ENCODE measurements around the gene ATP10B.

- TF ChIP-seq CTCF (IDR thresholded peaks at IDR 0.05) (no peak), POLR2AphosphoS5 (IDR thresholded peaks at IDR 0.05; ENCODE audit: low read depth, low read length) (no peak), SIN3A (IDR thresholded peaks at IDR 0.05; ENCODE audit: borderline replicate concordance, insufficient read depth, low read depth, low read length) (no peak), REST (IDR thresholded peaks at IDR 0.05; ENCODE audit: insufficient read depth in 1 of 2, low read depth in 2 of 2, low read length in 1 of 2) (no peak), TCF7L2 (IDR thresholded peaks at IDR 0.05; ENCODE audit: low read depth, low read length) (no peak)
These were observed 109.0 kb downstream of the ATP10B start for GRCh38 chr5:160743027-160743426.
